ENCODE data around the gene MAB21L4.

The MAB21L4 gene

DNA sequence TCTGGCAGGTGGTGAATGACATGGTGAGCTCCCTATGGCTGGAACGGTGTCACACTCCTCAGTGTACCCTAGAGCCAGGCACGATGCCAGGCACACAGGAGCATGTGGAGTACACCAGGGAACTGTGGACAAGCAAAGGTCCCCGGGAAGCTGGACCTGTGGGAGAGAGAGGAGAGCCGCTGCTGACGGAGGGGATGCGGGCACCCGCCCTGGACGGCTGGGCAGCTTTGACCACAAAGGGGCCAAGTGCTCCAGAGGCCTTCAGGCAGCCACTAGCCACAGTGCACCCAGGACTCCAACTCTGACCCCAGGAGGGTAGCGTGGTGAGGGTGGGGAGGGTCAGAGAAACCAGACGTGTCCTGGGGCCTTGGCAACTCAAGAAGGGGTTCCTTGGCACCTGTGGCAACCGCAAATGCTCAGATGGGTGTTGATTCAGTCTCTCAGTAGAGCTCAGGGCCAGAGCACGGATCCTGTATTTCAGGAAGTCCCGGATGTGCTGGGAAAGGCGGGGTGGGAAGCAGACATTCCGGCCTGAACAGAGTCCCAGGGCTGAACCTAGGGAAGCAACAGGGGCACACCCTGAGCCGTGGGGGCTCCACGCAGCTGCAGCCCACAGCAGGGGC lies 2.3 kb upstream of the MAB21L4 start:
- peaks cover 2% of the 10 kb centered on the region for H3K4me1 ChIP-seq
- no peak overlapping the region for H3K4me2 ChIP-seq (ENCODE audit: low read length)
- no peaks in the 10 kb centered on the region for H3K27me3 ChIP-seq (ENCODE audit: control insufficient read depth, insufficient read depth, low read length)
- no peak overlapping the region for H2AFZ ChIP-seq
- H3K9me3 ChIP-seq (ENCODE audit: control insufficient read depth, low read length) = no peaks in the 10 kb centered on the region
- peak overlapping the region; percentile 29 for H3K27ac ChIP-seq
- no peak overlapping the region for H3K9ac ChIP-seq
- no peaks in the 10 kb centered on the region for H3K36me3 ChIP-seq (ENCODE audit: control insufficient read depth, insufficient read depth, low read length)
- no peaks in the 10 kb centered on the region for H3K79me2 ChIP-seq
- no peak for TF ChIP-seq CTCF (IDR thresholded peaks at IDR 0.05)
- no peak overlapping the region for H3K4me3 ChIP-seq (ENCODE audit: low read depth, low read length)

- Histone ChIP-seq H3K27ac (no peak overlapping the region), H3K27me3 (ENCODE audit: control insufficient read depth, insufficient read depth, low read length) (no peaks in the 10 kb centered on the region), H3K9ac (no peak overlapping the region), H3K4me3 (ENCODE audit: low read depth, low read length) (no peak overlapping the region), H3K9me3 (ENCODE audit: control insufficient read depth, low read length) (no peaks in the 10 kb centered on the region), H2AFZ (no peak overlapping the region), H3K4me1 (no peaks in the 10 kb centered on the region), H3K4me2 (ENCODE audit: low read length) (no peak overlapping the region), H3K36me3 (ENCODE audit: control insufficient read depth, insufficient read depth, low read length) (no peaks in the 10 kb centered on the region), H3K79me2 (no peaks in the 10 kb centered on the region)
- TF ChIP-seq CTCF (IDR thresholded peaks at IDR 0.05) = no peak
These were observed 1.1 kb upstream of the MAB21L4 start for GRCh38 chr2:240896871-240897692.

DNA sequence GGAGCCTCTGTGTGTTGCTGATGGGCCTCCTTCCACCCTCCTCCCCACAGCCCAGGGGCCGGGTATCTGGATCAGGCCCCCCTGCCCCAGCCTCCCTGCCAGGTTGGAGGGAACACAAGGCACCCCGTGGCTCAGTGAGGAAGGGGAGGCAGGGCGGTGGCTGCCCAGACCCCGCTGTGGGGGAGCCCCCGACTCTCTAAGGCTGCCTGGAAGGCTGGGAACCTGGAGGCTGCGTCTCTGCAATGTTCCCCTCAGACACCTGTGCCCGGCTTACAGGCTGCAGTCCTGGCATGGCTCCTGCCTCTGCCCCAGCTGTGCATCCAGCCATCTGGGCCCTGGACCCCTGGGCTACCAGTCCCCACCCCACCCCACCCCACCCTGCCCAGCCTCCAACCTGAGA lies 438 bp upstream of the MAB21L4 start:
- no peak for TF ChIP-seq CTCF (IDR thresholded peaks at IDR 0.05)
- H3K27ac ChIP-seq = no peak overlapping the region
- H3K4me2 ChIP-seq (ENCODE audit: low read length) = no peak overlapping the region
- H2AFZ ChIP-seq = no peak overlapping the region
- no peaks in the 10 kb centered on the region for H3K4me1 ChIP-seq
- H3K9me3 ChIP-seq (ENCODE audit: control insufficient read depth, low read length) = no peaks in the 10 kb centered on the region
- H3K4me3 ChIP-seq (ENCODE audit: low read depth, low read length) = no peak overlapping the region
- no peaks in the 10 kb centered on the region for H3K27me3 ChIP-seq (ENCODE audit: control insufficient read depth, insufficient read depth, low read length)
- H3K36me3 ChIP-seq (ENCODE audit: control insufficient read depth, insufficient read depth, low read length) = no peaks in the 10 kb centered on the region
- no peak overlapping the region for H3K9ac ChIP-seq
- no peaks in the 10 kb centered on the region for H3K79me2 ChIP-seq

- Histone ChIP-seq H3K79me2 (no peaks in the 10 kb centered on the region), H3K36me3 (ENCODE audit: control insufficient read depth, insufficient read depth, low read length) (no peaks in the 10 kb centered on the region), H3K27ac (no peak overlapping the region), H3K27me3 (ENCODE audit: control insufficient read depth, insufficient read depth, low read length) (no peaks in the 10 kb centered on the region), H3K9me3 (ENCODE audit: control insufficient read depth, low read length) (no peaks in the 10 kb centered on the region), H3K4me2 (ENCODE audit: low read length) (no peak overlapping the region), H3K4me1 (no peaks in the 10 kb centered on the region), H2AFZ (no peak overlapping the region), H3K9ac (no peak overlapping the region), H3K4me3 (ENCODE audit: low read depth, low read length) (no peak overlapping the region)
- TF ChIP-seq CTCF (IDR thresholded peaks at IDR 0.05) = no peak
These were observed 959 bp downstream of the MAB21L4 start for GRCh38 chr2:240894836-240895558.
